K562 (cell line): ENCODE measurements around the gene ZNF680. TPM values are rescaled to one million over a fixed set of nuclear protein-coding genes. Genes with fewer than 3 reads are reported as not detected.

Source experiments
- ATAC-seq: fragments of 200-7000 bp; cut with Tn5 transposase; 3 replicates; pipeline ENCODE4 v1.9.1; 2020; ENCODE audit warnings: moderate library complexity
- BruUV-seq: library from RNA; stranded (reverse); fragments of 400-500 nt; replicated peaks from 2 replicates; lab custom pipeline; 2021; lab: Mats Ljungman, UMichigan
- CTCF ChIA-PET: fragments of 300-600 bp; formaldehyde crosslinking; extraction: SDS; loops from one replicate; lab custom pipeline; 2021; ENCODE audit warnings: low intra/inter-chr PET ratio; lab: Yijun Ruan, JAX
- POLR2A ChIA-PET: fragments of 300-600, 350-650 bp; sonication (Branson Sonifier 250); formaldehyde crosslinking; extraction: SDS; loops from one replicate; lab custom pipeline; 2021; ENCODE audit warnings: antibody characterized with exemption, inconsistent platforms; lab: Yijun Ruan, JAX
- DNase-seq, 4 experiments: peaks; one replicate each; pipeline versions ENCODE4 v3.0.0 to v3.0.0-alpha.2; 2011 to 2018; ENCODE audit warnings: low spot score in 3 of 4, mixed read lengths in 3 of 4; ENCODE audit errors: extremely low read depth in 1 of 4
- FAIRE-seq: peaks from 2 replicates; lab custom pipeline; 2011; peaks lifted over from hg19 to GRCh38; lab: Jason Lieb, UNC
- H2AFZ ChIP-seq: 2 replicates; pipeline ENCODE4 v1.6.0; 2011; ENCODE audit warnings: low read depth, low read length, control low read depth, inconsistent platforms
- H3K27ac ChIP-seq: fragments of 200-600 bp; 3 replicates; pipeline ENCODE4 v1.8.0; 2011; ENCODE audit warnings: low read depth, mild to moderate bottlenecking, control low read depth, inconsistent platforms, low read length, moderate library complexity, mixed read lengths; ENCODE audit errors: extremely low read depth
- H3K27me3 ChIP-seq, 2 experiments: fragments of 300-600 bp in 1 of 2; 2 replicates in 1 of 2; 3 replicates in 1 of 2; pipeline versions ENCODE4 v1.6.0 to v1.8.0; 2011; ENCODE audit warnings: inconsistent platforms in 2 of 2, low read length in 2 of 2, mild to moderate bottlenecking in 1 of 2, mixed read lengths in 1 of 2, moderate library complexity in 1 of 2; ENCODE audit not compliant: control insufficient read depth in 2 of 2, insufficient read depth in 2 of 2
- H3K36me3 ChIP-seq: fragments of 300-600 bp; 3 replicates; pipeline ENCODE4 v1.8.0; 2011; ENCODE audit warnings: mild to moderate bottlenecking, low read length, inconsistent platforms; ENCODE audit not compliant: control insufficient read depth, insufficient read depth
- H3K4me1 ChIP-seq, 2 experiments: fragments of 200-600 bp in 1 of 2; replicated peaks in 1 of 2; 2 replicates in 1 of 2; 3 replicates in 1 of 2; pipeline versions ENCODE4 v1.5.1 to v1.8.0; 2011; ENCODE audit warnings: inconsistent platforms in 2 of 2, low read length in 2 of 2, mild to moderate bottlenecking in 1 of 2, mixed read lengths in 1 of 2, moderate library complexity in 1 of 2; ENCODE audit not compliant: control insufficient read depth in 2 of 2, insufficient read depth in 2 of 2
- H3K4me2 ChIP-seq: 2 replicates; pipeline ENCODE4 v1.6.1; 2011; ENCODE audit warnings: low read length, control low read depth, inconsistent platforms, mixed read lengths; ENCODE audit not compliant: insufficient read depth
- H3K4me3 ChIP-seq: fragments of 200-600 bp; sonication (generic), shearing (Covaris generic); 2 replicates; pipeline ENCODE4 v1.5.1; 2016; ENCODE audit warnings: control low read depth, inconsistent platforms
- H3K79me2 ChIP-seq: fragments of 200-600 bp; 3 replicates; pipeline ENCODE4 v1.8.0; 2011; ENCODE audit warnings: low read length, inconsistent platforms; ENCODE audit not compliant: control insufficient read depth, insufficient read depth
- H3K9ac ChIP-seq, 2 experiments: 2 replicates each; pipeline versions ENCODE4 v1.6.0 to v1.6.1; 2011; ENCODE audit warnings: low read depth in 2 of 2, low read length in 2 of 2, control low read depth in 1 of 2, inconsistent platforms in 1 of 2, mild to moderate bottlenecking in 1 of 2, mixed read lengths in 1 of 2; ENCODE audit not compliant: insufficient read depth in 1 of 2
- H3K9me1 ChIP-seq: one replicate; pipeline ENCODE4 v1.6.0; 2011; ENCODE audit warnings: inconsistent platforms, mild to moderate bottlenecking, low read length, moderate library complexity; ENCODE audit not compliant: control insufficient read depth, insufficient read depth
- H3K9me3 ChIP-seq: replicated peaks from 2 replicates; pipeline ENCODE4 v1.5.1; 2011; ENCODE audit warnings: low read depth, low read length, inconsistent platforms; ENCODE audit not compliant: control insufficient read depth, insufficient read depth
- H4K20me1 ChIP-seq: replicated peaks from 2 replicates; pipeline ENCODE4 v1.6.1; 2011; ENCODE audit warnings: low read length, inconsistent platforms, mixed read lengths; ENCODE audit not compliant: control insufficient read depth, insufficient read depth
- E2F6 ChIP-seq, 2 experiments: IDR thresholded peaks; 2 replicates each; pipeline ENCODE4 v1.6.1; 2011; ENCODE audit warnings: borderline replicate concordance in 1 of 2, control low read depth in 1 of 2, low read depth in 1 of 2, low read length in 1 of 2, mild to moderate bottlenecking in 1 of 2, mixed read lengths in 1 of 2, moderate library complexity in 1 of 2; ENCODE audit not compliant: insufficient read depth in 1 of 2, insufficient read length in 1 of 2, poor library complexity in 1 of 2, severe bottlenecking in 1 of 2; ENCODE audit errors: extremely low read depth in 1 of 2
- GABPB1 ChIP-seq: sonication (generic); formaldehyde crosslinking; IDR thresholded peaks from 2 replicates; pipeline ENCODE4 v1.8.0; 2022; ENCODE audit warnings: mild to moderate bottlenecking, missing genetic modification reagents
- IRF1 ChIP-seq: sonication (generic); formaldehyde crosslinking; IDR thresholded peaks from 2 replicates; pipeline ENCODE4 v1.8.0; 2022; ENCODE audit warnings: missing genetic modification reagents, mild to moderate bottlenecking, borderline replicate concordance
- KLF13 ChIP-seq: fragments of 450-650 bp; IDR thresholded peaks from 2 replicates; pipeline ENCODE4 v1.6.1; 2016; ENCODE audit warnings: missing genetic modification characterization, low read depth, mild to moderate bottlenecking, missing compliant biosample characterization, moderate library complexity, borderline replicate concordance
- MAFF ChIP-seq: IDR thresholded peaks from 2 replicates; pipeline ENCODE4 v1.6.1; 2012; ENCODE audit warnings: low read length, improper control_type of control experiment
- NCOA1 ChIP-seq: fragments of 450-650 bp; IDR thresholded peaks from 2 replicates; pipeline ENCODE4 v1.6.1; 2016; ENCODE audit warnings: low read depth
- RBM39 ChIP-seq: fragments of 200-400 bp; formaldehyde crosslinking; optimal IDR thresholded peaks from 2 replicates; pipeline ENCODE3; 2018; ENCODE audit warnings: low read depth, low read length
- SMAD2 ChIP-seq: fragments of 150-350 bp; IDR thresholded peaks from 2 replicates; pipeline ENCODE4 v1.6.1; 2014; ENCODE audit warnings: low read depth, mild to moderate bottlenecking, low read length
- SRSF7 ChIP-seq: fragments of 200-400 bp; formaldehyde crosslinking; optimal IDR thresholded peaks from 2 replicates; pipeline ENCODE3; 2017; ENCODE audit warnings: mild to moderate bottlenecking, low read depth, low read length
- SUPT5H ChIP-seq: fragments of 450-650 bp; IDR thresholded peaks from 2 replicates; pipeline ENCODE4 v1.6.1; 2016
- TEAD2 ChIP-seq: fragments of 450-650 bp; IDR thresholded peaks from 2 replicates; pipeline ENCODE4 v1.6.1; 2016; ENCODE audit warnings: missing genetic modification characterization, control low read depth, missing compliant biosample characterization
- TGIF2 ChIP-seq: sonication (generic); formaldehyde crosslinking; IDR thresholded peaks from 2 replicates; pipeline ENCODE4 v1.8.1; 2022; ENCODE audit warnings: mild to moderate bottlenecking, missing genetic modification reagents, moderate library complexity
- ZBTB2 ChIP-seq: fragments of 450-650 bp; IDR thresholded peaks from 2 replicates; pipeline ENCODE4 v1.6.1; 2016; ENCODE audit warnings: antibody characterized with exemption
- ZMIZ1 ChIP-seq, 2 experiments: fragments of 150-350 bp in 1 of 2; IDR thresholded peaks; 2 replicates each; pipeline ENCODE4 v1.6.1; 2012 to 2016; ENCODE audit warnings: low read depth in 2 of 2, low read length in 2 of 2, mild to moderate bottlenecking in 1 of 2, moderate library complexity in 1 of 2
- ZNF76 ChIP-seq: fragments of 250-450 bp; sonication (Bioruptor Pico); IDR thresholded peaks from 2 replicates; pipeline ENCODE4 v1.4.0; 2020; ENCODE audit warnings: mild to moderate bottlenecking, moderate library complexity, borderline replicate concordance
- ZNF780A ChIP-seq: fragments of 250-450 bp; sonication (Bioruptor Pico); IDR thresholded peaks from 2 replicates; pipeline ENCODE4 v1.5.0; 2021; ENCODE audit warnings: mild to moderate bottlenecking
- in situ Hi-C: fragments of 300-500 bp; cut with MboI; formaldehyde crosslinking; loops from 4 replicates; pipeline ENCODE4 v1.15.0; 2018; ENCODE audit warnings: inconsistent platforms, mixed read lengths
- intact Hi-C: fragments of 100-400 bp; cut with micrococcal nuclease; formaldehyde crosslinking; loops from 2 replicates; pipeline ENCODE4 v1.14.2; 2022
- polyA plus RNA-seq, 8 experiments: library from polyadenylated mRNA; depleted of rRNA in 4 of 8; stranded (reverse) in 5 of 8; unstranded in 3 of 8; fragments of >200 nt; fragmentation: Nextera tagmentation in 2 of 8; fragmentation: Illumina TruSeq in 1 of 8; extraction: Ambion mirVana in 2 of 8; extraction: Trizol in 1 of 8; gene quantifications; 2 replicates each; pipeline versions ENCODE4 v1.2.1 to v1.2.3, GENCODE V29; 2011 to 2014; ENCODE audit warnings: inconsistent platforms in 1 of 8, missing spikeins in 1 of 8
- total RNA-seq, 7 experiments: library from RNA; depleted of rRNA in 6 of 7; stranded (reverse); fragments of >200 nt in 6 of 7; fragmentation: Illumina TruSeq in 2 of 7; extraction: Trizol in 2 of 7; gene quantifications; 2 replicates each; pipeline versions ENCODE4 v1.2.1 to v1.2.3, GENCODE V29; 2011 to 2021; ENCODE audit warnings: low replicate concordance in 1 of 7

ZNF680 gene
- total and polyA plus RNA-seq, 9 of the 15 experiments (the other 6 are each of a cell fraction or from before 2014, with no cell fraction given) = 7.0 to 25.0 (median 12.0) TPM

- FAIRE-seq (no peak), DNase-seq (no peak), ATAC-seq (no peak)
- Histone ChIP-seq H3K9ac (no peak overlapping the region), H3K4me1 (no peaks in the 10 kb centered on the region), H3K9me1 (no peaks in the 10 kb centered on the region), H3K4me3 (no peak overlapping the region), H4K20me1 (no peaks in the 10 kb centered on the region), H3K36me3 (no peaks in the 10 kb centered on the region), H3K79me2 (peaks cover 14% of the 10 kb centered on the region; the same call in 1 of the 3 replicates), H3K9me3 (peaks cover 2% of the 10 kb centered on the region), H3K27ac (no peak overlapping the region), H2AFZ (no peak overlapping the region), H3K27me3 (no peaks in the 10 kb centered on the region), H3K4me2 (no peak overlapping the region)
- ChIA-PET POLR2A (no interaction called here), CTCF (no interaction called here)
- intact Hi-C loops = no loop called here
- no TSS peak for BruUV-seq
- in situ Hi-C loops = no loop called here
- no peak for TF ChIP-seq ZNF780A
- TF ChIP-seq KLF13 (tag) = no peak
- TF ChIP-seq NCOA1 = no peak
- no peak for TF ChIP-seq TEAD2
- TF ChIP-seq SUPT5H = no peak
- no peak for TF ChIP-seq IRF1 (CRISPR knock-in tag)
- no peak for TF ChIP-seq ZNF76 (CRISPR knock-in tag)
- TF ChIP-seq ZBTB2 = no peak
- no peak for TF ChIP-seq MAFF
- TF ChIP-seq E2F6 (IDR thresholded peaks at IDR 0.05; ENCODE audit: borderline replicate concordance in 1 of 2, extremely low read depth in 1 of 2, insufficient read depth in 1 of 2, insufficient read length in 1 of 2, low read depth in 1 of 2, low read length in 1 of 2, poor library complexity in 1 of 2, severe bottlenecking in 1 of 2) = no peak
- no peak for TF ChIP-seq TGIF2 (CRISPR knock-in tag)
- TF ChIP-seq GABPB1 (CRISPR knock-in tag) = no peak
- no peak for TF ChIP-seq ZMIZ1 (IDR thresholded peaks at IDR 0.05; ENCODE audit: low read depth in 2 of 2, low read length in 2 of 2)
- no peak for TF ChIP-seq SMAD2
- no peak for TF ChIP-seq SRSF7
- TF ChIP-seq RBM39 = no peak
Observed at GRCh38 chr7:64515330-64515729, 47.5 kb downstream of the ZNF680 start.
